Right forelimb (tissue), 1 donor: ENCODE measurements around the gene TSC1.
A peak's percentile ranks its signal among the peaks of the same experiment; 100 is the strongest.

Experiments
- DNase-seq: peaks from one replicate; pipeline ENCODE4 v3.0.0-alpha.2; 2018

Gene TSC1

DNA sequence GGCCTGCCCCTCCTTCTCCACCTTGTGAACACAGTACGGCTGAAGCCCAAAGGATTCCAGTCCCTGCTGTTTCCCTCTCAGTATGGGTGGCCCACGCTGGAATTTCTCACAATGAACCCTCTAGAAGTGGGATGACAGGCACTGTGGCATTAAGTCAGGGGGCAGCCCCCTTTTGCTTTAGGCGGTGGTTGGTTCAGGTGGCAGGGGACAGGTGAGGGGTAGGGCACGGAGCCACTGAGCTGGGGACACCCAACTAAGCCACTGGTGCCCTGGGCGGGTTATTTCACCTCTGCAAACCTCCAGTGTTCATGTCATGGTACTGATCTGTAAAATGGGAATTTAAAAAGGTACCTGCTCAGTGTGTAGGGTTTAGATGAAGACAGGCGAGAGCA, 58.1 kb downstream of the TSC1 start:
- DNase-seq: no peak

GRCh38 chr9:132885720-132886333, 58.6 kb downstream of the TSC1 start:
- no peak for DNase-seq

DNA sequence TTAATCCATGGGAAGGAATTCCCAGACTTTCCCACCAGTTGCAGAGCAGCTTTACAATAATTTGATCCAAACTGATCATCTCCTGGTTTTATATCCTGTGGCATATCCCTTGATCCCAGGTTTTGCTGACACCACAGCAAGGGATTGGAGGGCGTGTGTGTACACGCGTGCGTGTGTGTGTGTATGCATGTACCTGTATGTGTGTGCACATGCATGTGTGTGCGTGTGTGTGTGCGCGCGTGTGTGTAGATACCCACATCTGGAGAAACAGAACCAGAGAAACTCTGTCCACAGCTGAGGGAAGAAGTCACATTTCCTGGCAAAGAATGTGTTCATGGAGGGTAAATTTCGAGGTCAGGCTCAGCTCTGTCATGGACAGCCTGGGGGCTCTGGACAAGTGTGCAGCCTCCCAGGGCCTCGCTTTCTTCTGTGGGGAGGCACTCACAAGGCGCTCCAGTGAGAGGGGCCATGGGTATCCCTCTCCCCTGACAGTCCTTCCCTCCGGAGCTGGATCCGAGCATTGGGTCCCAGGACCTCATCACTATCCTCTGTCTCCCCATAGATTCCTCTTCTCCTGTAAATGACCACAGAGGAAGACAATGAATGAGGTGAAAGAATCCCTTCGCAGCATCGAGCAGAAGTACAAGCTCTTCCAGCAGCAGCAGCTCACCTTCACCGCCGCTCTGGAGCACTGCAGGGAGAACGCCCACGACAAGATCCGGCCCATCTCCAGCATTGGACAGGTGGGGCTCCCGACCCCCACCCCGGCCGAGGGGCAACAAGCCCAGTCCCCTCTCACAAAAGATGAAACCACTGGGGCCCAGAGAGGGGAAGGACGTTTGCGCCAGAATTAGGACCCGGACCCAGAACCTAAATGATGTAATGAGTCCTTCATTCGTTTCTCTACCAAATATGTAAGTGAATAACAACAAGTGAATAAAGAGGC, 60.8 kb downstream of the TSC1 start:
- DNase-seq: no peak

DNA sequence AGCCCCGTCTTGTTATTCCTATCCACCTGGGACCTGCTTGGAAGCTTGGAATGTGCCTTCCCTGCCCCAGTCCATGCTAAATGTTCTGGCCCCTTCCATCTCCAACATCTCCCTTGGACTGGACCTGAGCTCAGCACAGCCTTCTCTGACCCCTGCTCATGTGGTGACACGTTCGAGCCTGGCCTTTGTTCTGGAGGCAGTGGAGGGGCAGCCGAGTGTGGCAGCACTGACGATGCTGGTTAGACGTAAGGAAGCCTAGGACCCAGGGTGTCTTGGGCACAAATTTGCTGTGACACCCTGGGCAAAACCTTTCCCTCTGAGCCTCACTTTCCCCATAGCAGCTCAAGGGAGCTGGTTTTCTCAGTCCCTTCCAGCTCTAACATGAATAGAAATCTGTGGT, 61.8 kb downstream of the TSC1 start:
- no peak for DNase-seq

- no peak for DNase-seq
These were observed 62.6 kb downstream of the TSC1 start for GRCh38 chr9:132881826-132882225.

GRCh38 chr9:132880324-132880661, 64.1 kb downstream of the TSC1 start:
- DNase-seq: no peak

DNA sequence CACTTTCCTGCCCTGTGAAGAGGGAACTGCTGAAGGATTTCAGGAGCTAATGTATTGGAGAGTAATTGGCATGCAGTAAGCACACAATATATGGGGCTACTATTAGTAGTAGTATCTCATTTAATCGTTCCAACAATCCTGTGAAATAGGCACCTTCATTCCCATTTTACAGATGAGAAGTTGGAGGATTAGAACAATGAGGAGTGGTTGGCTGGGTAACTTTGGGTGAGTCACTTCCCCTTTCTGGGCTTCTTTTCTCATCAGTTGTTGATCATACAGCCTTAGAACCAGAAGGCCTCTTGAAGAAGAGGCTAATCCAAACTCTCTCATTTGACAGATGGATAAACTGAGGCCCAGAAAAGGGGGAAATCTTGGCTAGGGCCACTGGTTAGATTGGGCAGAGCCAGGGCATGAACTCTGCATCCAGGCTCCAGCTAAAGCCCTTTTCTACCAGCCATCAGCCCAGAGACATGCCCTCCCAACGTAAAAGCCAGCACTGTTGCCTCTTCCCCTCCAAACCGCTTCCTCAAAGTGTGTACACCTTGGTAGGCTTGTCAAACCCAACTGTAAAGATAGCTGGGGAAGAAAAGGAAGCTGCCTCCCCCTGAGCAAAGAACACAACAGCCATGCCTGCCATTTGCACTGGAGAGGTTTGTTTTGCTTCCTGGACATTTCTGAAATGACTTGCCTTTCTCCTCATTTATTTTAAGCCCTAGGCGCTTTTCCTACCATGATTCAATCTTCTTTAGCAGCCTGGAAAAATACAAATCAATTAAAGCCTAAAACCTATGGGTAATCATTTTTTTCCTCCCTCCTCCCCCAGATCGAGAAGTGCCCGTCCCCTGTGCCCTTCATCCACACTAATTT, 64.7 kb downstream of the TSC1 start:
- no peak for DNase-seq

DNA sequence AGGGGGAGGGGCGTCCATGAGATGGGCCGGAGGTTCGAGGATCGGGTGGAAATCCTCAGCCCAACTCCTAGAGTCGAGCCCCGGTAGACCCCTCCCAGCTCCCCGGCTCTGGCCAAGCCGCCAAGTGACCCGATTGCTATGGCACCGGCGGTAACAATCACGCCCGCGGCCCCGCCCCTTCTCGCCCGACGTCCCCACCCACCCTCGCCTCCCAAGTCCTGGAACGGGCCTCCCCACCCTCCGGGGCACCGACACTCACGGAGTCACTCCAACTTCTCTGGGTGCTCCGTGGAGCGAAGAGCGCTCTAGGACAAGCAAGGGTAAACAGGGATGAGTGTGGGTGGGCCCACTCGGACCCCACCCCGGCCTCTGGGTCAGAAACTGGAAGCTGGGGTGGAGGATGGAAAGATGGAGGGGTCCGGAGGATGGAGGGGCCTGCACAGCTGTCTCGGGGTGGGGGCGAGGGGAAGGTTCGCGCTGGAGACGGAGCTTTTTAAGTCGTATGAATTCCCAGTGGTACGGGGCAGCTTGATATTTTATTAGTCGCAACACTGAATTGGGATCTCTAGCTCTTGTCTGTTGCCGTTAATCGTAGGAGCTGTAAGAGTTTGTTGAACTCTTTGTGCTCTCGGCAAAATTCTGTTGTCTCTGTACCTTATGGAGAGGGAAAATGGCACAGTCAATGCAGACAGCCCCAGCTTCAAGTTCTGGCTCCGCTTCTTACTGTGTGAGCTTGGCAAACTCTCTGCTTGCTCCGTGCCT, 65.5 kb downstream of the TSC1 start, which contains the start of gene SPACA9:
Gene SPACA9, plus strand, starts transcription at position 204 of the 762 bp plus-strand sequence. CDS start 5,050 bp downstream, outside the sequence.
- peak; percentile 84 for DNase-seq

DNA sequence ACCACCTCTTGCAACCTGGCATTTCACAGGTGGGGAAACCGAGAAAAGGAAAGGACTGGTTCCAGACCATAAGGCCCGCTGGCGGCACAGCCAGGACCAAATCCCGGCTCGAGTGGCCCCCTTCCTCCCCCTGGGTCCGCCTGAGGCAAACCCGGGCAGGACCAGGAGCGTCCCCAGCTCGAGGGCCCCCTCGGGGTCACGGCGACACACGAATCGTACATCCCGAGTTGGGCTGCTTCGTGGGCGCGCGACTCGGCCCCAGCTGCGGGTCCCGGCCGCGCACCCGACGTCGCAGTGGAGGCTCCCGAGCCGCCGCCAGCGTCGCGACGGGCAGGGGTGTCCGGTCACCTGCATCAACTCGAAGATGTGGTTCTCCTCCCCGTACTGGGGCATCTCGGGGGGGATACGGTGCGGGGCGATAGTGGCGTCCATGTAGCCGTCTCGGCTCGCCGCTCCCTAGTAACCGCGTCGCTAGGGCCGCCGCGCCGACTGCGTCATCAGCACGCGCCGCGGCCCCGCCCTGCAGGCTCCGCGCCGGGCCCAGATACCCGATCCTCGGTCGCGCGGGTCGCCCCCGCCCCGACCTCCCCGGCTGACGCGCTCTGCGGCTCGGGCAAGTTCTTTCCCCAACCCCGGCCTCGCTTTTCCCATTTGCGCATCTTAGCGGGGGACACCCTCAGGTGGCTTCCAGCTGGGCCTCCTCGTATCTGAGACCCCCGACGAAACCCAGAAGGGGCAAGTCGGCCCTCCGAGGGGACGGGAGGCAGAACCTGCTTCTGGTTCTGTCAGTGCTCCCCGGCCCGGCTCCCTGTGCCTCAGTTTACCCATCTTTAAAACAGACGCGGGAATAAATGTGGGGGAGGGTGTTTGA, 66.4 kb downstream of the TSC1 start, which contains the start of gene AK8:
Gene AK8, minus strand, starts transcription at position 461 of the 871 bp plus-strand sequence. Its CDS starts 29 bp downstream, at position 432.
- peak; percentile 89 for DNase-seq

GRCh38 chr9:132877458-132877823, 67.0 kb downstream of the TSC1 start:
- DNase-seq: no peak

DNA sequence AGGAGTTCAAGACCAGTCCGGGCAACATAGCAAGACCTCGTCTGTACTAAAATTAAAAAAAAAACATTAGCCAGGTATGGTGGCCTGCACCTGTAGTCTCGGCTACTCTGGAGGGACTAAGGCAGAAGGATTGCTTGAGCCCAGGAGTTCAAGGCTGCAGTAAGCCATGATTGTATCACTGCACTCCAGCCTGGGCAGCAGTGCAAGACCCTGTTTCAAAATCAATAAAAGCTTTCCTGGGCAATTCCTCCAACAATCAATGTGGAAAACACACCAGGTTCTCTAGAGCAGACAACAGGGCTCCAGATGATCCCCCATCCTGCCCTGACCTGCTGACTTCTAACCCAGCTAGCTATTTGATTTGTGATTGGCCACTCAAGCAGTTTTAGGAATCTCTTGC, 67.6 kb downstream of the TSC1 start:
- DNase-seq: no peak

- DNase-seq: no peak
These were observed 69.3 kb downstream of the TSC1 start for GRCh38 chr9:132875159-132875558.

DNA sequence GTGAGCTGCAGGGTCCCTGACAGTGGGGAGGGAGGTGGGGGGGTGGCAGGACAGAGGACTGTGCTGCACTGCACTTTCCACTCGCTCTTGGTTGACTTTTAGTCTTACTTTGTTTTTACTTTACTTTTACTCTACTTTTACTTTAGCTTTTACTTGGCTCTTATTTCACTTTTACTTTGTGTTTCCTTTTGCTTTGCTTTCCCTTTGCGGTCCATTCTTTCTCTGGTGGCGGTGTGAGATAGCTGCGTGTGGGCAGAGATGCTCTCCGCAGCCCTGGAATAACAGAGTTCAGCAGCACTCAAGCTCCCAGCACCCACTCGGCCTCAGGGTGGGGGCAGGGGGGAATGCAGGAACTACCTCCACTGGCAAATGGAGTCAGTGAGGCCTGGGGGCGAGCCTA, 71.0 kb downstream of the TSC1 start:
- DNase-seq: no peak

GRCh38 chr9:132869266-132869665, 75.2 kb downstream of the TSC1 start:
- DNase-seq: no peak

- DNase-seq: no peak
These were observed 77.5 kb downstream of the TSC1 start for GRCh38 chr9:132866898-132867297.

DNA sequence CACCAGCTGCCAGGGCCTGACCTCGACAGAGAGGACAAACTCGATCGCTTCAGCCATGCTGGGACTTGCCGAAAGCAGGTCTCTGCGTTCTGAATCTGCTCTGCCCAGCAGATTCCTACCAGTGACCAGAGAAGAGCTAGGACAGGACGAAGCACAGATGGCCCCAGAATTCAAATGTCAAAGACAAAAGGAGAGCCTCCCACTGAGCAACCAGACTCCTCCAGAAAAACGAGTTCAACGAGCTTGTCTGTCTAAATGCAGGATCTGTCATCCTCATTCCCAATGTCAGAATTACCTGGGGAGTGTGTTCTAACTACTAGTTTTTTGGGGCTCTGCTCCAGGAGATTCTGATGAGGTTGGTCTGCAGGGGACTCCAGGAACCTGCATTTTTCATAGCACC, 79.7 kb downstream of the TSC1 start:
- DNase-seq: no peak

- DNase-seq: no peak
These were observed 80.1 kb downstream of the TSC1 start for GRCh38 chr9:132864277-132864676.

DNA sequence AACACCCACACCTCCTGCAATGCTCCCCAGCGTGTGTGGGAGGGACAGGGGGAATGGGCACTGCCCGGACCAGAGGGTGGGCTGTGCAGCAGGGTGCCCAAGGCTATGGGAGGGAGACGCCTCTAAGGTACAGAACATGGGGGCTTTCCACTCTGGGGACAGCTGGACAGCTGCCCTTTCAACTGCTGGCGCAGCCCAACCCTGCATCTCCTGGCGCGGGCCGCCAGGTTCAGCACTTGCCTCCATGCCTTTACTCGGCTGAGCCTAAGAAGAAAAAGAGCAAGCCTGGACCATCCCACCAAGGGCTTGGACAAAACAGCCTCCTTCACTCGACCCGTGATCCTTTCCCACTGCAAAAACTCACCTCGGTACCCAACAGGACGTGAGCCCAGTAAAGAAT, 81.3 kb downstream of the TSC1 start:
- no peak for DNase-seq

GRCh38 chr9:132862533-132862932, 81.9 kb downstream of the TSC1 start:
- DNase-seq: no peak

- no peak for DNase-seq
These were observed 82.8 kb downstream of the TSC1 start for GRCh38 chr9:132861666-132862065.

DNA sequence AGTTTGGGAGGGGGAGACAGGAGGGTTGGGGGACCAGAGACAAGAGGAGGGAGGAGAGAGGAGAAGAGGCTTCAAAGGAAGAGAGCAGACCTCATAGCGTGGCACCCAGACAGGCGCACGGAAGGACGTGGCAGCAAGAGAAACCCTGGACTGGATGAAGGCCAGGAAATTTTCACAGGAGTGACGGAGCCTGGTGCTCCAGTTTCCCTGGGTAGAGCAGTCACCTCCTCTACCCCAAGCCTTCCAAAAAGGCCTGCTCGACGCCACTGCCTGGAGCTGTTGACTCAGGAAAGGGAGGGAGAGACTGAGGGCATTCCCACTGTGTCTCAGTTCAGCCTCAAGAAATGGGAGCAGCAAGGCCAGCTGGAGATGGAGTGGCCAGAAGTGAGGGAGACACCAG, 85.7 kb downstream of the TSC1 start:
- DNase-seq: no peak
